Loucy (cell line): ENCODE measurements around the gene MRPS23.

ENCODE experiments used
- H2AFZ ChIP-seq: fragments of 200-600 bp; sonication (generic); 2 replicates; pipeline ENCODE4 v1.6.0; 2016; ENCODE audit warnings: antibody characterized with exemption, mild to moderate bottlenecking, low read length, moderate library complexity
- H3F3A ChIP-seq: fragments of 200-600 bp; 2 replicates; pipeline ENCODE4 v1.6.0; 2016; ENCODE audit warnings: antibody characterized with exemption, low read depth, mild to moderate bottlenecking
- H3K27me3 ChIP-seq: fragments of 200-600 bp; sonication (generic); 2 replicates; pipeline ENCODE4 v1.6.1; 2014; ENCODE audit warnings: low read length, mild to moderate bottlenecking; ENCODE audit not compliant: insufficient read depth, poor library complexity, severe bottlenecking
- H3K36me3 ChIP-seq: fragments of 200-600 bp; sonication (generic); 2 replicates; pipeline ENCODE4 v1.6.1; 2016; ENCODE audit warnings: low read length; ENCODE audit not compliant: insufficient read depth
- H3K4me1 ChIP-seq: fragments of 200-600 bp; sonication (generic); 2 replicates; pipeline ENCODE4 v1.5.1; 2014; ENCODE audit warnings: low read length, mild to moderate bottlenecking; ENCODE audit not compliant: insufficient read depth, poor library complexity, severe bottlenecking
- H3K4me2 ChIP-seq: fragments of 200-600 bp; sonication (generic); 2 replicates; pipeline ENCODE4 v1.6.0; 2014; ENCODE audit warnings: antibody characterized with exemption, low read length, low read depth, mild to moderate bottlenecking; ENCODE audit not compliant: poor library complexity, severe bottlenecking
- H3K4me3 ChIP-seq: fragments of 200-600 bp; sonication (generic); 2 replicates; pipeline ENCODE4 v1.5.1; 2014; ENCODE audit warnings: low read length, mild to moderate bottlenecking, mixed read lengths; ENCODE audit not compliant: poor library complexity, severe bottlenecking
- H3K79me2 ChIP-seq: fragments of 200-600 bp; sonication (generic); 2 replicates; pipeline ENCODE4 v1.6.1; 2014; ENCODE audit warnings: low read length; ENCODE audit not compliant: insufficient read depth
- H3K9ac ChIP-seq: fragments of 200-600 bp; sonication (generic); 2 replicates; pipeline ENCODE4 v1.6.0; 2014; ENCODE audit warnings: mild to moderate bottlenecking, low read depth, low read length, moderate library complexity; ENCODE audit not compliant: poor library complexity, severe bottlenecking
- H3K9me2 ChIP-seq: fragments of 200-600 bp; sonication (generic); replicated peaks from 2 replicates; pipeline ENCODE4 v1.6.1; 2016; ENCODE audit warnings: low read depth, low read length, mixed read lengths
- H3K9me3 ChIP-seq: fragments of 200-600 bp; sonication (generic); 2 replicates; pipeline ENCODE4 v1.6.1; 2014; ENCODE audit warnings: mild to moderate bottlenecking, antibody characterized with exemption, low read length, low read depth; ENCODE audit not compliant: insufficient read depth
- H4K20me1 ChIP-seq: fragments of 200-600 bp; sonication (generic); 2 replicates; pipeline ENCODE4 v1.6.0; 2014; ENCODE audit warnings: antibody characterized with exemption, low read length, mild to moderate bottlenecking; ENCODE audit not compliant: insufficient read depth, poor library complexity, severe bottlenecking
- CTCF ChIP-seq: fragments of 200-600 bp; sonication (generic); conservative IDR thresholded peaks from 2 replicates; pipeline ENCODE4 v1.5.1; 2014; ENCODE audit warnings: mild to moderate bottlenecking, antibody characterized with exemption, low read length
- EZH2phosphoT487 ChIP-seq: fragments of 200-600 bp; IDR thresholded peaks from 2 replicates; pipeline ENCODE4 v1.6.1; 2018; ENCODE audit warnings: antibody characterized with exemption, mild to moderate bottlenecking, moderate library complexity, borderline replicate concordance

MRPS23 gene

GRCh38 chr17:57842280-57842679 lies 7.6 kb downstream of the MRPS23 start:
- H2AFZ ChIP-seq, result no peak overlapping the region
- H3K9ac ChIP-seq, result no peak overlapping the region
- H3K4me1 ChIP-seq, result no peaks in the 10 kb centered on the region
- H3K27me3 ChIP-seq, result no peaks in the 10 kb centered on the region
- no peak for TF ChIP-seq CTCF
- no peak overlapping the region for H3K4me2 ChIP-seq
- H3K9me2 ChIP-seq, result no peaks in the 10 kb centered on the region
- H3F3A ChIP-seq, result no peaks in the 10 kb centered on the region
- no peaks in the 10 kb centered on the region; the same call in 1 of the 2 replicates for H3K79me2 ChIP-seq
- no peaks in the 10 kb centered on the region for H3K9me3 ChIP-seq
- H3K36me3 ChIP-seq, result peaks cover 25% of the 10 kb centered on the region; the same call in 1 of the 2 replicates
- H4K20me1 ChIP-seq, result no peaks in the 10 kb centered on the region
- H3K4me3 ChIP-seq, result no peak overlapping the region

- no peaks in the 10 kb centered on the region for H3F3A ChIP-seq
- no peaks in the 10 kb centered on the region for H4K20me1 ChIP-seq
- no peaks in the 10 kb centered on the region for H3K27me3 ChIP-seq
- H2AFZ ChIP-seq, result no peak overlapping the region
- H3K36me3 ChIP-seq, result peaks cover 25% of the 10 kb centered on the region; the same call in 1 of the 2 replicates
- no peaks in the 10 kb centered on the region; the same call in 1 of the 2 replicates for H3K79me2 ChIP-seq
- H3K9ac ChIP-seq, result no peak overlapping the region
- no peak for TF ChIP-seq EZH2phosphoT487
- no peak for TF ChIP-seq CTCF
- H3K4me1 ChIP-seq, result no peaks in the 10 kb centered on the region
- no peaks in the 10 kb centered on the region for H3K9me2 ChIP-seq
- no peak overlapping the region for H3K4me3 ChIP-seq
- H3K4me2 ChIP-seq, result no peak overlapping the region
- H3K9me3 ChIP-seq, result no peaks in the 10 kb centered on the region
Measured at GRCh38 chr17:57839571-57839923, 10.3 kb downstream of the MRPS23 start.

GRCh38 chr17:57838857-57839570 lies 10.8 kb downstream of the MRPS23 start:
- Histone ChIP-seq H2AFZ (no peak overlapping the region), H3K4me3 (no peak overlapping the region), H3K36me3 (peaks cover 25% of the 10 kb centered on the region; the same call in 1 of the 2 replicates)

More at GRCh38 chr17:57838857-57839570, 10.8 kb downstream of the MRPS23 start:
- H3F3A ChIP-seq, result no peaks in the 10 kb centered on the region
- TF ChIP-seq EZH2phosphoT487 (no peak), CTCF (no peak)
- H3K79me2 ChIP-seq, result no peaks in the 10 kb centered on the region; the same call in 1 of the 2 replicates
- H3K9me3 ChIP-seq, result no peaks in the 10 kb centered on the region
- no peaks in the 10 kb centered on the region for H3K27me3 ChIP-seq
- H3K9ac ChIP-seq, result no peak overlapping the region
- H3K4me2 ChIP-seq, result no peak overlapping the region
- no peaks in the 10 kb centered on the region for H3K9me2 ChIP-seq
- H3K4me1 ChIP-seq, result no peaks in the 10 kb centered on the region
- H4K20me1 ChIP-seq, result no peaks in the 10 kb centered on the region
